Measurements from ENCODE around the gene TBC1D22A. TPM values are rescaled to one million over a fixed set of nuclear protein-coding genes. Genes with fewer than 3 reads are reported as not detected.

Gene TBC1D22A
- total RNA-seq, 1 donor from 2014 or later: 12.5 TPM

DNA sequence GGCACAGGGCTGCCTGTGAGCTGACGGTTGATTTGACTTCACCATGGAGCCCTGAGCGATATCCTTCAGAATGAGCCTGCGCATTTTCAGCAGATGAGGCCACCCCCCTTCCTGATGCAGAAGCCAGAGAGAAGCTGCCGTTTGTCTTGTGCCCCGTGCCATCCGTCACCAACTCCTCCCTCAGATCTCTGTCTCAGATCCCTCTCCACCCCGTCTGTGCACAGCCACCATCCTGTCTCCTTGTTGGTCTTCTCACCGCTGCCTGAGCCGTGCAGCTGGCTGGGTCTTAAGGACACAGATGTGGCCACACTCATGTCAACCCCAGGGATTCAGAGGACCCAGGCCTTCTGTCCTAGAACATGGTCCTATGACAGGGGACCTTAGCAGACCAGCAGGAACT is 293.9 kb downstream of the TBC1D22A start:
- no peak for DNase-seq (ENCODE audit: low read depth in 2 of 2)

DNA sequence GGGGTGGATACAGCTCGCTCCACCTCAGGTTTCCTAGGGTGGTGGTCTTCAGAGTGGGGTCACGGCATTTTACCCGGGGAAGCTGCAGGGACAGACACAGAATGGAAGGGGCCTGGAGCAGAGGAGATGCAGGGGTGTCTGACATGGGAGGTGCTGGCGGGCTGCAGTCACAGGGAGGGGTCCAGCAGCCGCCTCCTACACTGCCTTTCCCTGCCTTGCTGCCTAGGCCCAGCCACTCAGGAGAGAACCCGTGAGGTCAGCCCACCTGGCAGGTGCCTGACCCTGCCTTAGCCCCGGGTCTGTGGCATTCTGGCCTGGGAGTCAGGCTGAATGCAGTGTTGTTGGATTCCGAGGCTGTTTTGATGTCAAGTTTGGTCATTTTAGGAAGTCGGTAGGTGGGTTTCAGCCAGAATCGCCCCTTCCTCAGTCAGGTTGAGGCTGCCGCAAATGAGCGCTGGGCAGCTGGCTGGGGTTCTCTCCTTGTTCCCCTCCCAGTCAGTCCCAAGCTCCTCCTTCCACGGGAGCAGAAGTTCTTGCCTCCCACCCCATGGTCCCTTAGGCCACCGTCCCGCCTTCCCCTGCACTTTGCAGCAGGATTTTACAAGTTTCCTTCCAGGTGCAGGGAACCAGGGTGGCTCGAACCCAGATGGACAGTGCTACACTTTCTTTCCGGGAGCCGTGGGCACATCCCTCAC is 294.5 kb downstream of the TBC1D22A start:
- no peak for DNase-seq (ENCODE audit: low read depth in 2 of 2)

DNA sequence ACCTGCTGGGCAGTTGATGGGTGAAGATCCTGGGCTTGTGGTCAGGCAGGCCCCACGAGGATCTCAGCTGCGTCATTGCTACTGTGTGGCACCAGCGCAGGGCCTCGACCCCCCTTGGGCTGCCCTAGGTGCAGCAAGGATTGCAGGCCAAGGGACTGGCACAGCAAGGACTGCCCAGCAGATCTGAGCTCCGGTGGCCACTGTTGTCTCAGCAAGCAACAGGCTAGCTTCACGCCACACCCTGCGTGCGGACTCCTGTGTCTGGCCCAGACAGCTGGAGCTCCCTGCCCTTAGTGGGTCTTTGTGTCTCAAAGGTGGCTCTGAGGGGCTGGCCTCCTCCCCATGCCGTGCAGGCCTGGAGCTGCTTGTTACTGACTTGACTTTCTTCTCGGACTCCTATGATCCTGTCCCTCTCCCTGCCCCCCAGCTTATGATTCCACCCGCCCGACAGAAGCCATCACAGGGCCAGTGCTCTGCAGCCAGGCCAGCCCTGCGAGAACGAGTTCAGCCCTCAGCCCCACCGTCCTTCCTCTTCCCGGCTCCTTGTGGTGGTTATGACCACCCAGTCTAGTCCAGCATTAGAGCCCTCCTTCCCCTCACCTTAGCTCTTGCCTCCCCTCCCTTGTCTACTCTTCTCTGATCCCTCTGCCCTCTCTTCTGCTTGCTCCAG is 295.6 kb downstream of the TBC1D22A start:
- no peak for DNase-seq (ENCODE audit: low read depth in 2 of 2)

DNA sequence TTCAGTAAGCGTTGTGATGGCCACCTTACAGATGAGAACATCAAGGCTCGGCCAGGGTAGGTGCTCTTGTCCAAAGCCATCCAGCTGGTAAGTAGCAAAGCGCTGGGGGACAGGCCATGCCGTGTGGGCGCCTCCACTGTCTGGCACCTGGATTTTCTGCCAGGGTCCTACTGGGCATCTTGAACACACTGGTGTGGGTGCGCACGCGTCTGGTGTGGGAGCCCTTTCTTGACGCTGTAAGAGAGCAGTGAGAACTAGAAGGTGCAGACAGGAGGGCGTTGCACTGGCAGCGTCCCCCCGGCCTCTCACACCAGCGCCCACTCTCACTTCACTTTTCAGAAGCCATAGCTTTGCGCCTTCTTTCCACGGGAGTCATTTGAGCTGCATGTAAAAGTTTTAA is 296.6 kb downstream of the TBC1D22A start:
- no peak for DNase-seq (ENCODE audit: low read depth in 2 of 2)

DNA sequence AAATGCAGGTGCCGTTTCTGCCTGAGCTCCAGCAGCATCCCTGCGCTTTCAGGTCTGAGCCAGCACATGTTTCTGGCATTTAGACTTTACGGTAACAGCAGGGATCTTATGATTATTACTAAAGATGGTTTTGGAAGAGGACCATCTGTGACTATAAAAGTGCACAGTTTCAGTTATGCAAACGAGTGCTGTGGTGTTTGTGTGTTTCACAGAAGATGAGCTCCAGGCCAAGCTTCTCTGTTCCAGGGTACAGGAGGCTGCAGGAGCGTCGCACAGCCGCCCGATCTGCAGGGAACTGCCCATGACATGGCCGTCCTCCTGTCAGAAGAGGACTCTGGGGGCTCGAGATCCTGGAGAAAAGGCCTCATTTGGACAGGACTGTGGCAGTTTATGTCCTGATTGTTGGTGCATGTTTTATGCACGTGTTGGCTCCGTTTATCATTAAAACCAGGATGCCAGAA is 297.3 kb downstream of the TBC1D22A start:
- DNase-seq (ENCODE audit: low read depth in 2 of 2): no peak

DNA sequence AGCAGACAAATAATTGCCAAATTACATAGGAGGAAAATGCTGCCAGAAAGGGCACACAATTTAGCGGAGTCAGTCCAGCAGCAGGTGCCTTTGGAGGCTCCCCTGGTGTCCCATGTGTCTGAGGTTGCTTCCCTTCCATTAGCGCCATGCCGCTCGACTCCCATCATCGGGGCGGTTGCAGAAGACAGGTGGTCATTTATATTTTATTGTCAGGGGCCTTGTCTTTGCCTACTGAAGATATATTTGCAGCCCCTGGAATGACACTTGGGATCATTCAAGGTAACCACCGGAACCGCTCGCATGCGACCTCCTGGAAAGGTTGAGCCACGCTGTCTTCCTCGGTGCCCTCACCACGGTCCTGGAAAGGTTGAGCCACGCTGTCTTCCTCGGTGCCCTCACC is 298.3 kb downstream of the TBC1D22A start:
- no peak for DNase-seq (ENCODE audit: low read depth in 2 of 2)

DNA sequence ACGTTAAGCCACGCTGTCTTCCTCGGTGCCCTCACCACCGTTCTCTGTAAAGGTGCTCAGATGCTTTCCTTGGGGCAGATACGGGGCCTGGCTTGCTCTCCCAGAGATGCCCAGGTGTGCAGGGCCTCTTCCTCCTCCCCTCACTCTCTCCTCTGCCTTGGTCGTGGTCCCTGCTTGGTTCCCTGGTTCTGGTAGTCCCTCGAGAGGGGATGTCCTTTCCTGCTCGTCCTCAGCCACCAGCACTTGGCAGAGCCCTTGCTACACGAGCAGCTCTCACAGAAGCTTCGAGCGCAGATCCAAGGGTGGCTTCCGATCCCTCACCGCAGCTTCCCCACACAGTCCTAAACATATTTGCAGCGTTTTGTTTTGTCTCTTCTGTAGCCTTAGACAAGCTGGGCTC is 298.8 kb downstream of the TBC1D22A start:
- no peak for DNase-seq (ENCODE audit: low read depth in 2 of 2)

DNA sequence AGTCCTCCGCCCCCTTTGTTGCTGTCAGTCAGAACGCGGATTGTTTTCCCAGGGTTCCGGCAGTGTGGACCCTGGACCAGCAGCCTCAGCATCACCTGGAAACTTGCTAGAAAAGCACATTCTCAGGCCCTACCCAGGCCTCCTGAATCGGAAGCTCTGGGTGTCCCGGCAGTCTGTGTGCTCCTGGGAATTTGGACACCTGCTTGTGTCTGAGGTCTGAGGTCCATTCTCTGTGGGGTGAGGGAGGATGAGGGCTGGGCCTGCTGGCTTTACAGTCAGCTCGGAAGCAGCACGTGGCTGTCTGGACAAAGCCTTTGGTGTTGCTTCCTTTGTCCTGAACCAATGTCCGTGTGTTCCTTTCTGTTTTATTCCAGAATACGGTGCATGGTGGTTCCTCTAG is 299.7 kb downstream of the TBC1D22A start:
- DNase-seq (ENCODE audit: low read depth in 2 of 2): no peak

DNA sequence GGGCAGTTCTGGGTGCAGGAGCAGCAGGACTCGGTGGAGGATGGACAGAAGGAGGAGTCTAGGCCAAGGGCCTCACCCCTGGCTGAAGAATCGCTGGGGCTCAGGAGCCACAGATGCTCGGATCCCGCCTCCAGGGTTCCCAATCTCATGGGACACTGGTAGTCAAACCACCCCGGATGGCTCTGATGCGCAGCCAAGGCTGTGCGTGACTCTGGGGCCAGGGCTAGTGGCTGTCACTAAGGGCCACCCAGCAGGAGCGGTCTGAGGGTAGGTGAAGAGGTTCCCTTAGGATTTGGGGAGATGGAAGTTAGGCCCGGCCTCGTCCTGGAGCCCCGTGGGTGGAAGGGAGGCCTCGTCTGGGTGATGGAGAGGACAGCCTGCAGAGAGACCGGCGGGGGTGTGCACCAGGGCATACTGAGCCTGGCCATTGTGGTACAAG is 300.6 kb downstream of the TBC1D22A start:
- DNase-seq (ENCODE audit: low read depth in 2 of 2): no peak

DNA sequence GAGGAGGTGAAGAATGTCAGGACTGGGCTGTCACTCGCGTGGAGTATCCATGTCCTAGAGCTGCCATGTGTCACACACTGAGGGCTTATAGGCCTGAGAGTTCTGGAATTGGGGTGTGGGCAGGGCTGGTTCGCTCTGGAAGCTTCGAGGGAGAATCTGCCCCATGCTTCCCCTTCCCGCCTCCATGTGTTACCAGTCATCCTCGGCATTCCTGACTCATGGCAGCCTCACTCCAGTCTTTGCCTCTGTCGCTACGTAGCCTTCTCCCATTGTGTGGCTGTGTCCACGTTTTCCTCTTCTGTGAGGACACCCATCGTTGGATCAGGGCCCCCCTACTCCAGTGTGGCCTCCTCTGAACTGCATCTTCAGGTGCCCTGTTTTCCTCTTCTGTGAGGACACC is 301.2 kb downstream of the TBC1D22A start:
- DNase-seq (ENCODE audit: low read depth in 2 of 2): no peak

DNA sequence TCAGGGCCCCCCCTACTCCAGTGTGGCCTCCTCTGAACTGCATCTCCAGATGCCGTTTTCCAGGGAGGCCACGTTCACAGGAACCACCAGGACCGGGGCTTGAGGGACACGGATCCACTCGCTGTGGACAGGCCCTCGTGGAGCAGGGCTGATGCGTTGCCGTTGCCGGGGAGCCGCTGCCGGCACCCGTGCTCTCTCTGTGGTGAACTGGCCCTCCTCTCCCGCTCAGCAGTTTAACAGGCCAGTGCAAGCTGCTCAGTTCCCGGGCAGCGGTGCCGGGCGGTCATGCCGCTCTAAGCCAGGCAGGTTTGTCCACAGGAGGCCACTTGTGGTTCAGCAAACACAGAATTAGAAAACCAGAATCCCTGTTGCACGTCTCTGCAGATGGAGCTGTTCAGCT is 301.6 kb downstream of the TBC1D22A start:
- no peak for DNase-seq (ENCODE audit: low read depth in 2 of 2)

DNA sequence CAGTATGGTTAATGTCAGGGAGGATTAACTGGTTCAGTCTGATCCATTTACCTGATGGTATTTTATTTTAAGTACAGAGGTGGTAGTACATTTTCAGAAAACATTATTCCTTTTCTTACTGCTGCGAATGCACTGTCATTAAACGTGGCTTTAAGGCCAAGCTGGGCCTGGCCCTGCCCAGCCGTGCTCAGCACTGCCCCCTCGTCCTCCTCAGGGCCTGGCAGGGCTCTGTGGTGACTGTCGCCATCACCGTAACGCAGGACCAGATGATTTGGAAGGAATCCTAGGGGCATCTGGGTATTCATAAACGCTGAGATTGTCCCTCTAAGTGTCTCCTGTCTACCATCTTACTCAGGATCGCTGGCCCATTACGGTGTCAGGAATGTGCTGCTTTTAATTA is 302.0 kb downstream of the TBC1D22A start:
- DNase-seq (ENCODE audit: low read depth in 2 of 2): no peak

DNA sequence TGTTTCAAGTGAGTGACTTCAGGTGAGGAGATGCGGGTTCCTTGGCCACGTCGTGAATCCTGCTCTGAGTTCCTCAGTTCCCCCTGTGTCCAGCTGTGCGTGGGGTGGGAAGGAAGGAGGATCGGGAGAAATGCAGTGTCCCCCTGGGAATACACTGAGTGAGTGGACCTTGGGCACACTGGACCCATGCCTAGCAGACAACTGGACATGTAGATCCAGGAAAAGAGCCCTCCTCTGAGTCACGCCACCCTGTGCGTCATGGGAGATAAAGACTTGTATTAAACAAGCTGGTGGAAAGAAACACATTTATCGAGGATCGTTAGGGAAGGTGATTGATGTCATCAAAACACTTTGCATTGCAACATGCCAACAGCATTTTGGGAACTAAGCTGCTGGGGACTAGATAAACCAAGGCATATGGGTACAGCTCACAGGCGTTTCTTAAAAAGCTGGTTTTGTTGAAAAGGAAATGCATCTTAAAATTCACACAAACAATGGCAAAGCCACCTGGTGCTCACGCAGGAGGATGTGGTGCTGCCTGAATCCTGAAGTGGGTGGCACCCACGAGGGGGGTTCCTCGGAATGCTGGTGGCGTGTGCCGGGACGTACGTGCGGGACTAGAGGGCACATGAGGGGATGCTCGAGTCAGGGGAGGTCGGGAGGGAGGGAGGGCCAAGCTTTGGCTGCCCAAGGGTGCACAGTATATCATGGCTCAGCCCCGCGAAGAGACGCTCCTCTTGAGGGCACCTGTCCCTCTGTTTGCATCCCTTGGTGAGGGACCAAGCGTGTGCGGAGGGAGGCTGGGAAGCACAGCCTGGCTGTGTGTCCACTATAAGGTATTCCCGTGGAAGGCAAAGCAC is 303.5 kb downstream of the TBC1D22A start:
- DNase-seq (ENCODE audit: low read depth in 2 of 2): peak in 1 of 2 donors; percentile 81

DNA sequence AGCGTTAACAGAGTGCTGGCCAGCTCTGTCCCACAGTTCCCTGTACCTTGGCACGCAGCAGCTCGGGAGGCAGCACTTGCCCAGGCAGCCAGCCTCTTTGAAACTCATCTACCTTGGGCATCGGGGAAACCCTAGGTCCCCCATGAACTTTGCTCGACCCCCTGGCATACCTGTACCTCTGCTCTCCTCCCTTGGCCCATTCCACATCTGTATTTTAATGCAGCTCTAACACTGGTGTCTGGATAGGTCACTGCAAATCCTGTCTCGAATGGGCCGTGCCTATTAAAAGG is 304.1 kb downstream of the TBC1D22A start:
- DNase-seq (ENCODE audit: low read depth in 2 of 2): no peak

DNA sequence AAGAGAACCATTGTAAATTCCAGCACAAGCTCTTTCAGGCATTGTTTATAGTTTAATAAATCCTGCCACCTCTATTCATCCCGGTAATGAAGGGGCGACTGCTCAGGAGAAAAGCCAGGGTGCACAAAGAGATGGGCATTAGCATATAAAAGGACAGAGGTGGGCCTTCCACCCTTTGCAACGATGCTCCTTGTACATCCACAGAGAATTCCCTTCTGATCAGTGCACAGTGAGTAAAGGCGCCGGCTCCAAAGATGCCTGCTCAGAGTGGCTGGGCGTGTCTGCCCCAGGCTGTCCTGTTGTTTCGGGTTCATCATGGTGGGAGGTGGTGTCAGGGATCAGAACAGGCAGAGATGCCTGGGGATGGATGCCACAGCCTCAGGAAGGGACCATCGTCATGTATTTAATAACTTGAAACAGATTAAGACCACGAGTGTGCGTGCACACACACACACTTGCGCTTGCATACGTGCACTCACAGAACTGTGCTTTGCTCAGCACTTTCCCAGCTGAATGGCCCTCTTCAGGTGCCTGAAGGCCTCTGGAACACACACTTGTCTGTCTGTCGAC is 305.0 kb downstream of the TBC1D22A start:
- DNase-seq (ENCODE audit: low read depth in 2 of 2): no peak

DNA sequence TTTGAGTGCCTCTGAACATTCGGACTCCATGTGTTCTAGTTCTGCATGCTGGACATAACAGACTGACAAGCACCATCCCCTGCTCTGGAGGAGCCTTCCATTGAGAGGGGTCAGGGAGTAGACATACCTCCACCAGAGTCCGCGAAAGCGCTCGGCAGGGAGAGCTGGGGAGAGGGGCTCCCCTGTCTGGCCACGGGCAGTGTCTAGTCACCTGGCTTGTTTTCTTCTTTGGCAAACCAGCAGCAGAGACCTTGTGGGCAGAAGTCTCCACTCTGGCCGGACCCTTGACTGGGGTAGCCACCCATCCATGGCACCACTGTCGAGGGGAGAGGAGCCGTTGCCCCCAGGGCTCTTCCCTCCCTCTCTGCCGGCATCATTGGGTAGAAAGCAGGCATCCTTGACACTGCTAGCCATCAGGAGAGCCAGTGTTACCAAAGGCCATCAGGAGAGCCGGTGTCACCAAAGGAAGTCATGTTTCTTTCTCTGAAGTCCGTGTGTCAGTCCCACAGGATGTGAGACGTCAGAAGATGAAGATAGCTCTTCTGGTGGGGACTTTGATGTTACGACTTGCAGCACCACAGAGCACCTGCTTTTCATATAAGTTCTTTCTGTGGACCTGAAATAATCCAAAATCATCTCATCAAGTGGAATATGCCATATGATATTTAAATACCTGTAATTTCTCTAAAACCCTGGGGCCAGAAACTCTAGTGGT is 305.6 kb downstream of the TBC1D22A start:
- no peak for DNase-seq (ENCODE audit: low read depth in 2 of 2)

DNA sequence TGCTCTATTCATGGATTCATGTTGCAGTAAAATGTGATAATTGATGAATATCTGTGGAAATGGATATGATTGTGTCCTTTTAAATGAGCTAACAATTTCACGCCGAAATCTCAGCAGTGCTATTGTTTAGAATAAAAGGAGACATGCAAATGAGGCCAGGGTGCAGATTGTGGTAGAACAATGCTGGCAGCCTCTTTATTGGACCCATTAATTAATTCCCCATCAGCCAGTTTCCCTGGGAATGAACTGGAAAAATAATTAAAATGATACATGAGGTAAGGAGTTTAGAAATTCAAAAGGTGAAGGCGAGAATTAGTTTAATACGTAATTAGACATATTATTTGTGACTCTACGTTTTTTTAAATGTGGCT is 306.2 kb downstream of the TBC1D22A start:
- DNase-seq (ENCODE audit: low read depth in 2 of 2): no peak

DNA sequence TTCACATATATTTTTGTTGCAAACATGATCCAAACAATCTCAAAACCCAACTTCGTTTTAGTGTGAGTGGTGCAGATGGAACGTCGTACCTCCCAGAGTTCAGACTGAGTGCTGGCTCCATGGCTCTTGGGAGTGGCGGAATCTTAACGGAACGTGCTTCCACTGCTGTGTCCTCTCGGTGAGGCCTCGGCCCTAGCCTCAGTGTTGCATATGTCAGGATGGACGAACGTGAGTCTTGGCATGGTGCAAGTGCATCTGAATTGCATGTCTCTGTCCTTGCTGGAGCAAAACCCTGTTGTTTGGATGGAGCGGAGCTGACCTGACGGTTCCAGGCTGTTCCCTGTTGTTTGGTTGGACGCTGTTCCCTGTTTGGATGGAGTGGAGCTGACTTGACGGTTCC is 306.8 kb downstream of the TBC1D22A start:
- no peak for DNase-seq (ENCODE audit: low read depth in 2 of 2)

DNA sequence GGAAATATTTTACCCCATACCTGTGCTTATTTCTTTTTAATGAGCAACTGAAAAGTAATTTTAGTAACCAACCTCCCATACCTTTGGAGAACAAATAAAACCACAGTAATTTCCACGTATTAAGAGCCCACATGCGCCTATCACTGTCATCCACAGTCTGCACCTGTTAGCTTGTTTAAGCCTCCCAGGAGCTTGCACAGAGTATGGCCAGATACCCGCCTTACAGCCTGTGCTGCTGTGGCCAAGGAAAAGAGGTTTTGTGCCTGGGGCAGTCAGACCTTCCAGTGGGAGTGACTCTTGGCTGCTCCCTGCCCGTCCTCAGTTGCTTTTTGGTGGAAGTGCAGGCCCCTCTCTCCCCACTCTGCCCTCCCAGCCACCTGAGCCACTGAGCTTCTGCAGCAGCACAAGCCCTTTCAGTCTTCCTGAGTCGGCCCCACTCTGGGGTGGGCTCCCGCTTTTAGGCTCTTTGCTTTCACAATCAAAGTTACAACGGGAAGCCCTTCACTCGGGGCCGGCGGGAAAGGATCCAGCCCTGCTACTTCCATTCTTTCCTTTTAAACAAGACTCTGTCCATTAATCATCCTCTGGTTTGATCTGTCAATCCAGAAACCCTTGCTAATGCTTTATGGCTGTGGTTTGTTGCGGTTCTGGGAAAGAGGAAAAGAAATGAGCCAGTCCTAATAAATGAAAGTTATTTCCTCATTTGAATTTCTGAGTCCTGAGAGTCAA is 308.8 kb downstream of the TBC1D22A start:
- no peak for DNase-seq (ENCODE audit: low read depth in 2 of 2)

DNA sequence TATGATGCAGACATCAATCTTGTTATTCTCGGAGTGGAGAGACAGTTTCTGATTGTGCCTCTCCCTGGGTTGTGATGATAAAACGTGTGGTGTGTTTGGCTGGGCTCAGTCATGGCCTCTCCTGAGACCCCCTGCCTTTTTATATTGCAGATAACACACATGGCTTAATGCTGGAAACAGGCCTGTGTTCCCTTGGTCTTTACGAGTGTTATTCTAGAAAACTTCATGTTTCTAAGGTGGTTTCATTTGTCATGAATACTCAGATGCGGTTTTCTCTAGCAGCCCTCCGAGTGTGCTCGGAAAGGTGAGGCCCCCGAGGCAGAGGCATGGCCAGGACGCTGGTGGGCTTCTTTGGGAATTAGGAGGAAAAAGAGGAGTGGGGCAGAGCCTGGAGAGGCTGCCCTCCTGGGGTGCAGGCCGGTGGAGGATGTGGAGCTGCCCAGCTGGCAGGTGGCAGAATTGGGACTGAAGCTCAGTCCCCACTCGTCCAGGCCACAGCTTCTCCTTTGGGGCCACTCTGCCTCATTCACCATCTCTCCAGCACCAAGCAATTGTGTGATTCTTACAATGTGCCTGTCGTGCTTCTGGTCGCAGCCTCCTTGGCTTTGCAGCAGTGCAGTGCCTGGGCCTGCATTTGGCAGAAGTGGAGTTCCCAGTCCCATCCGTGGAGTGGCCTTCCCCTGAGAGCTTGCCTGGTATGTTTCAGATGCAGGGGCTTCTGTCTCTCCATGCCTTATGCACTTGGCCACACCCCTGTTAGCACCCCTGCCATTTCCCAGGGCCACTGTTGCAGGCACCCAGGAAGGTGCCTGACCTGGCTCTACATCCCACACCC is 309.6 kb downstream of the TBC1D22A start:
- DNase-seq (ENCODE audit: low read depth in 2 of 2): no peak

Data from dermis microvascular lymphatic vessel endothelial cell (primary cell).